GM19397 (cell line): ENCODE measurements around the gene PXDN.
"Not testable (repeated sequence)": the region's sequence is repeated elsewhere in the genome, so short reads cannot be mapped to it uniquely, and the experiment has no call there.

ENCODE experiments used
- ATAC-seq: cut with Tn5 transposase; IDR thresholded peaks from one replicate; pipeline ENCODE4 v1.9.1; 2021; ENCODE audit warnings: mild to moderate bottlenecking, moderate library complexity; ENCODE audit not compliant: unreplicated experiment

Gene PXDN

DNA sequence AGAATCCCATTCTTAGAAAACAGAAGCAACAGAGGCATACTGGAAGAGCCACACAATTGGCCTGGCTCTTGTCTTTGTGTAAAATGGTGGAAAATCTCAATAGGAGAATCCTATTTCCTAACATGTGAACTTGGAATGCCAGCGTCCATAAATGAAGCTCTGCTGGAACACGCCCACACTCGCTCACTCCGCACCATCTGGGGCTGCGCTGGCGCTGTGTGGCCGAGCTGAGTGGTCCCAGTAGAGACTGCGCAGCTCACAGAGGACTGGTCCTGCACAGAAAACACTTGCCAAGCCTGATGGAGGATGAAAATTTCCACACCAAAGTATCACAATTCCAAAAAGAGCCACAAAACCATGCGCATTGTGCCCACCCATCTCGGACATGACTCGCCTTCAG is 56.2 kb downstream of the PXDN start:
- ATAC-seq, result no peak

DNA sequence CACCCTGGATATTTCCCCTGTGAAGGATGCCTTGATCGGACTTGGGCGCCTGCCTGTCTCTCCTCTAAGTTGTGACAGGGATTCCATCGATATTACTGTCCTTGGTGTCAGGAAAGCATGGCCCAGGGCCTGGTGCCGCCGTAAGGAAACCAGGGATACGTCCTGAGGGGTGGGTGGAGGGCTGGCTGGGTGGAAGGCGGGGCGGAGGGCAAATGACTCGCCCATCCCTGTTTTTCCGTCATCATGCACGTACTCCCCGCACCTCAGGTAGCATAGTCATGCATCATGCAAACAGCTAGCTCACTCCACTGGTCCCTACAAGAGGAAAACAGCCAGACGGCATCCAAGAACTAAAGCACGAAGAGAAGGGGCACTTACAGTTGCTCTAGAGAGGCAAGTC is 57.1 kb downstream of the PXDN start:
- ATAC-seq, result no peak

DNA sequence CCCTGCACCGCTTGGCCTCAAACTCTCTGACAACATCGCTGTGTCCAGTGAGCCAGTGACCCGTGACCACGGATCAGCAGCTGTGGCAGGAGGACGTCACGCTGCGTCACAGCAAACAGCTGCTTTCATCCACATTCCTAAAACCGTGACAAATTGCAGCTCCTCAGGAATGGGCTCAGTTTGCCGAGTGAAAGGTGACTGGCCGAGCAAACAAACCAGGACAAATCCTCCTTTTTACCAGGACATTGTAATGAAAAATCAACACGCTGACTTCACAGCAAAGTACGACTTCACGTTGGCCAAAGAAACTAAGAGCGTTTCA is 57.6 kb downstream of the PXDN start:
- ATAC-seq, result no peak

DNA sequence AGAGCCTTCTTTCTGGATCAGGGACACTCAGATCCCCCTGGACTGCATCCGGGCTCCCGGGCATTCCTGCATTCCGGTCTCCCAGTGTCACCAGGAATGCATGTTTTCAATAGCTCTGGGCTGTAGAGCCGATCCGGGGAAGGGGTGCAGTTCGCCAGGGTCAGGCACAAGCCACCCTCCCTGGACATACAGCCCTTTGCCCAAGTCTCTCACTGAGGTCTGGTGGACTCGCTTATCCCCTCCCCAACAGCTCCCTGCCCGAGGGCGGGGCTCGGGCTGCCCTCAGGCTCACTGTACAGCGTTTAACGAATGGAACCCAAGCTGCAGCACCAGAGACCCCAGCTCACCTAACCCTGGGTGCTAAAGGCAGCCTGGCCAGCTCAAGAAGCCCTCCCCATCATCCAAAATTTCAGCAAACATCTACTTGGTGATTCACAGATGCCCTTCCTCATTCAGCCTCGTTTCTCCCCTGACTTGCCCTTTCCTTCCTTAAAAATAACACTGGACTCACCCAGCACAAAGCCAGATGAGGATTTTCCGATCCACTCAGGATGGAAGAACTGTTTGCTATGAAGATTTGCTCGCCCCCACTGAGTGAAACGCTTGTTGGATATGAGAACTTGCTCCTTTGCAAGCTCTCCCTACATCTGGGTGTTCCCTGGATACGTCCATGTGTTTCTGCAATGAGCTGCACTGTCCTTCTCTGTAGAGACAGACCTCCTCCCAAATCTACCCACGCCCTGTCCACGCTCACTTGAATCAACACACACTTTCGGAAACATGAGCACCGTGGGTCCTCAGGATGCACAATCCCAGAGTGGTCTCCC is 58.1 kb downstream of the PXDN start:
- ATAC-seq, result no peak

DNA sequence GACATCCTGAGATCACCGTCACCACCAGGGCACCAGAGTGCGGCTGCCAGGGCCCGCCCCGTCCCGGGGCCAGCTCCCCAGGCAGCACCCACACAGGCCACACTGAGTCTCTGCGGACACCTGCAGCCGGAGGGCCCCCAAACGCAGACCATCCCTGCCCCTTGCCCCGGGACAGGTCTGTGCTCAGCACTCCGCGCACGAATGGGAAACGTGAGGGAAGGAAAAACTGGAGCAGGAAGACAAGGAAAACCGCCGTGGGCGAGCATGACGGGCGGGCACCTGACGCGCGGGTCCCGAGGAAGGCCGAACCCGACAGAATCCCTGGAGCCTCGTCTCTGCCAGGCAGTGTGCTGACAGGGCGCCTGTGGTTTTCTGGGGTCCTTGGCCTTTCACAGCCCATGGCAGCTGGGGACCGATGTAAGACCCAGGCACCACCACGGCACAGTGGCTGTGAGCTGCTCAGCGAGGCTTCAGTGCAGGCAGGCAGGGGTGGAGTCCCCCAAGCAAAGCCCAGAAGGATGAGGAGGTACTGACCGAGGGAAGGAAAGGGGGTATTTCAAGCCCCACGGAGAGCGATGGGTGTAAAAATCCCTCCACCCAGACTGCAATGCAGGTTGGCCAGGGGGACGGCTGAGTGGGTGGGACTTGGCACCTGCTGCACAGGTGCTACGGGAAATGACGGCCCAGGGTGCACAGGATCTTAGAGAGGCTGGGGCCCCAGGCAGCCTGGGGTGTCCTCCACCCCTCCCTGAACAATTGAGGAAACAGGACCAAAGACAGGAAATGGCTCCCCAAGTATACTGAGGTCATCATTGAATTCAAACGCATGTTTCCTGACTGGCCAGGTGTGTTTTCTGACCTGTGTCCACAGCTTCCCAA is 59.0 kb downstream of the PXDN start:
- ATAC-seq, result no peak

DNA sequence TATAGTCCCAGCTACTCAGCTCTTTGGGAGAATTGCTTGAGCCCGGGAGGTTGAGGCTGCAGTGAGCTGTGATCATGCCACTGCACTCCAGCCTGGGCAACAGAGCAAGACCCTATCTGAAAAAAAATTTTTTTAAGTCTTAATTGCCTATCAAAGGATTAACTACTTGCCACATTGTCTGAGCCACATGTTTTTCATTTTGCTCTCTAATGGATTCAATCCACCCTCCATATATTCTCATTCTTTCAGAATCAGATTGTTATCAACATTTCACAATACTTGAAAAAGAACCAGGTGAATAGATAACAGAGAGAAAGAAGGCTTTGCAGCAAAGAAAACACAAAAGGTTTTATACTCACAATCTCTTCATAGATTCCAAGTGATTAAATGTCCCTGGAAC is 61.0 kb downstream of the PXDN start:
- no peak for ATAC-seq

DNA sequence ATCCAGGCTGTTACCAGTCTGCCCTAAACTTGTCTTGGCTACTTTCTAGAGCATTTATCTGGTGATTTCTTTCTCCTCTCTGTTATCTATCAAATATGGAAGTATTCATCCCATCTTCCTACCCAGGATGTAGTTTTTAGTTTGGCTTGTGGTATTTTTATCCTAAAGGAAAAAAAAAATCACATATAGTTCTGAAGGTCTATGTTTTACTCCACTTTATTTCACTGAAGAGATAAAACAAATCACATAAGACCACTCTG is 62.2 kb downstream of the PXDN start:
- ATAC-seq, result no peak

DNA sequence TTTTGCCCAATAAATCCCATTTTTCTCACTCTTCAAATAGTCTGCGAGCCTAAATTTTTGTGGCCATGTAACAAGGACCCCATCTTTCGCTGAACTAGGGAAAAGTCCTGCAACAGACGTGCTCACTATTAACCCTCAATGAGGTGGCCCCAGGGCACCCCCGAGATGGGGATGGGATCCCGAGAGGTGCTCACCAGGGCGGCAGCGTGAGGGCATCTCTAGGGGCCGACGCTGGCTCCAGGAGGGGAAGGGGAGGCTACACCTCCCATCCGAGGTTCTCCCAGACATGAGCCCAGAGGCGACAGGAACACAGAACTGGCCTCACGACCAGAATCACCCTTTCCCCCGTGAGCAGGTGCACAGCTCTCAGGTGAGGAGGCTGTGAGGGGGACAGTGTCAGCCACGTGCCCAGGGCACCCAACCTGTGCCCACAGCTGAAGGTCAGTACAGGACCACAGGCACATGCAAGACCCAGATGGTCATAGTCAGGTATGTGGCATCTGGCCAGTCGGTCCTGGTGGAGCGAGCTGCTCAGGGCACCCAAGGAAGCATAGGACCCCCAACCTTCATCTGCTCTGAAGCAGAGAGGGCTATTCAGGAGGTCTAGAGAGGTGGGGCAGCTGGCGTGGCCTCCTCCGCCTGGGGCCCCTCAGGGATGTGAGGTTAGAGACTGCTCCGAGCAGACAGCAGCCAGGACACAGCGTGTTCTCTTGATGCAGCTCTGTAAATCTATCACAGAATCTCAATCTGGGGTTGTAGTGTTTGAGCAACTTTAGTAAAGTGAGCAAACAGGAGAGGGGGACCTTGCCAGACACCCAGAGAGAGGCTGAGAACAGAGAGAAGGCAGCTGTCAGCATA is 62.8 kb downstream of the PXDN start:
- no peak for ATAC-seq

DNA sequence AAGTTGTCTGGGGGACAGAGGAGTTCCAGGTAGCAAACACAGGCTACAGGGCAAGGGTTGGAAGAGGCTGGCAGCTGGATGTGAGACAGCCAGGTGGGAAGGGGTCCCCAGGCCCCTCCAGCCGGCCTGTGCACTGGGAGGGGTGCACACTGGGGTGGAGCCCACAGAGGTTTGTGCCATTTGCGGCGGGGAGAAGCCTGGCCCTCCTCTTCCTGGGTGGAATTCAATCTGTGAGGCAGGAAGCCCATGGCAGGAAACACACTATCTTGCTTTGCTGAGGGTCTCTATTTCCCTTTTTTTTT is 63.3 kb downstream of the PXDN start:
- ATAC-seq, result no peak

DNA sequence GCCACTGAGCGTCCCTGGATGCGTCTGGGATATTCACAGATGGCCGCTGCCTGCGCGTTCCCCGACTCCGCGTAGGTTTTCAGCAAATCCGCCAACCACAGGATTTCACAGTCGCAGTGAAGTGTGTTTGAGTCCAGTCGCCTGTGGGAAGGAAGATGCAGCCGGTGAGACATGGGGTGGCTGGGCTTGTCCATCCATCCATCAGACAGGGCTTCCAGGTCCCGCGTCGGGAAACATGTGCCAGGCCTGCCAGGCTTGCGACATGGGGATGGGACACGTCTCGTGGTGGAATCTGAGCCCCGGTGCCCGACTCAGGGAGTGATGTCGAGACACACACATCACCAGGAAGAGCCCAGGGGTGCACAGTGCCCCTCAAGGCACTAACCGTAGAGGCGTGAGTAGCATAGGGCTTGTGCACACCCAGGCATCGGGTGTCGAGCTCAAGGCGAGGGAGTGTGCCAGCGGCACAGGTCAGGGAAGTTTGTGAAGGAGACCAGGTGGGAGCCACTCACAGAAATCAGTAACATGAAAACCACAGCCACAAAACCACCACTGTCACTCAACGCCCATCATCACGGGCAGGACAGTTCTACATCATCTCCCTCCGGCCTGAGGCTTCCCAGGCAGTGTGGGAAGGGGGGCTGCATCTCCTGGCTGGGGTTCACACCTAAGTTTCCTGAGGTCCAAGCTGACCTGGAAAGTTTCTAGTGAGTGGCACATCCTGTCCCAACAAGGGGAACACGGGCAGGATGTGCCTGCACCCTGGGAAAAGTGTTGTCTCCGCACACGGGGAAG is 63.9 kb downstream of the PXDN start:
- ATAC-seq, result no peak

DNA sequence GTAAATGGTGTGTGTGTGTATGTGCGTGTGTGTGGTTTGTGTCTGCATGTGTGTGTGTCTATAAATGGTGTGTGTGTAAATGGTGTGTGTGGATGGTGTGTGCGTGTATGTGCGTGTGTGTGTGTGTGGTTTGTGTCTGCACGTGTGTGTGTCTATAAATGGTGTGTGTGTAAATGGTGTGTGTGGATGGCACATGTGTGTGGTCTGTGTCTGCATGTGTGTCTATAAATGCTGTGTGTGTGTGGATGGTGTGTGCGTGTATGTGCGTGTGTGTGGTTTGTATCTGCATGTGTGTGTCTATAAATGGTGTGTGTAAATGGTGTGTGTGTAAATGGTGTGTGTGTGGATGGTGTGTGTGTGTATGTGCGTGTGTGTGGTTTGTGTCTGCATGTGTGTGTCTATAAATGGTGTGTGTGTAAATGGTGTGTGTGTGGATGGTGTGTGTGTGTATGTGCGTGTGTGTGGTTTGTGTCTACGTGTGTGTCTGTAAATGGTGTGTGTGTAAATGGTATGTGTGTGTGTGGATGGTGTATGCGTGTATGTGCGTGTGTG is 64.8 kb downstream of the PXDN start:
- not testable (repeated sequence) for ATAC-seq

DNA sequence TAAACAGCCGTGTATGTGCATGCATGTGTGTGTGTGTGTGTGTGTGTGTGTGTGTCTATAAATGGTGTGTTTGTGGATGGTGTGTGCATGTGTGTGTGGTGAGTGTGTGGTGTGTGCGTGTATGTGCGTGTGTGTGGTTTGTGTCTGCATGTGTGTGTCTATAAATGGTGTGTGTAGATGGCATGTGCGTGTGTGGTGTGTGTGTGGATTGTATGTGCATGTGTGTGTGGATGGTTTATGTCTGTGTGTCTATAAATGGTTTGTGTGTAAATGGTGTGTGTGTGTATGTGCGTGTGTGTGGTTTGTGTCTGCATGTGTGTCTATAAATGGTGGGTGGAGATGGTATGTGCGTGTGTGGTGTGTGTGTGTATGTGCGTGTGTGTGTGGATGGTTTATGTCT is 65.2 kb downstream of the PXDN start:
- ATAC-seq, result not testable (repeated sequence)

DNA sequence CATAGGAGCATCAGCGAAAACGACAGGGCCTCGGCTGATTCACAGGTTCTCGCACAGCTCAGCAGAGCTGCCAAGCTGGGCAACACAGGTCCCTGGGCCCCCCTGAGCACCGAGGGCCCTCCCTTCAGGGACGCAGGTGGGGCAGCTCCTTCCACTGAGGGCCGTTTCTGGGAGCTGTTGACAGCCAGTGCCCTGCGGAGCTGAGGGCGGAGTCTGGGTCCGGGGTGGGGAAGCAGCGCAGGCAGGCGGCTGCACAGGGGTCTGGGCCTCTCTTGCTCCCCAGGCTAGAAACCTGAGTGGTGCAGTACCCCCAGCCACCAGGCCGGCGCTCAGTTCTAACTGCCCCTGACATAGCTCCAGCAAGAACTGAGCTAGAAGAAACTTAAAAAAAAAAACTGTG is 65.7 kb downstream of the PXDN start:
- ATAC-seq, result no peak

DNA sequence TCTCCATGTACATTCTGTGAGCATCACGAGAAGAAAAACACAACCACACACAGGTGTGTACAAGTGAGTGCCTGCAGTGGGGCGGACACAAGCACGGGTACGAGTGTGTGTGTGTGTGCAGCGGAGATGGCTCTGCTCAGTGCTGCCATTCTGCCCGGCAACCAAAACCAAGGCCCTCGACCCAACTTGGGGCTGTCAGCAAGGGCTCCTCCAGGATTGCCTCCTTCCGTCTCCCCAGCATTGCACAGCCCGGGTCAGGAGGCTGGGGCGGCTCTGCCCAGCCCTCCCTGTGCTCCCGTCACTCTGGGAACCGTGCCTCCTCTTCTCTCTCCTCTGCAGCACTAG is 66.5 kb downstream of the PXDN start:
- ATAC-seq, result no peak

DNA sequence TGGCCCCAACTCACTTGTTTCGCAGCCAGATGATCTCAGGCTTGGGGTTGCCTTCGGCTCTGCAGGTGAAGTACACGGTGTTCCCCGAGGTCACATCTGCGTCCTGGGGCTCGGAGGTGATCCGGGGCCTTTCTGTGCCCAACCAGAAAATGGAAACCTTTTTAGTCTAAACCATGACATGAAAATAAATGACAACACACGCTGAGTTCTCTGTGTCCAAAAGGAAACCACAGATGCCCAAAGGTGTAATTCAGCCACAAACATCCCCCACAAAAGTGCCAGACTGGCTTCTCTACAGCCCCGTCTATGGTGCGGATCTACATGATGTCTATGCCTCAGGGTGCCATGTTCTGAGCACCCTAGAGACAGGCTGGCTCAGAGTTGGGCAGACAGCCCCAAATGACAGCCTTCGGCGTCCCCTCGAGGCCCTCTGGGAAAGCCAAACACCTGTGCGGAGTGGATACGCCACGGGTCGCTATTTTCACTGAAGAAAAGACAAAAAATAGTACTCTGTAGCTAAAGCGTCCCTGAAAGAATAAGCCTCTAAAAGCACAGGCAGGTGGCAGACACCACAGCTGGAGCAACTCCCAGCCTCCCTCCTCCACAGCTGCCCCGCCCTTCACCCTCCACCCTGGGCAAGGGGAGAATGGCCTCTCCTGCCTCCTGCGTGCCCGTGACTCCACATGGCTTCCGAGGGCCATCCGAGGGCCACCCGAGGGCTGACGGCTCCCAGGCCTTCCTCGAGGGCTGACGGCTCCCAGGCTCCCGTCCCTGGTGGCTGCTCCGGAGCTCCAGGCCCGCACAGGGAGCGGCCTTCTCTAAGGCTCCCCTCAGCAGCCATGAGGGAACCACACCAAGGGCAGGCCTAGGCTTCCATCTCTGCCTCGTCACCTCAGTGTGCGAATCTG is 67.1 kb downstream of the PXDN start:
- ATAC-seq, result no peak

DNA sequence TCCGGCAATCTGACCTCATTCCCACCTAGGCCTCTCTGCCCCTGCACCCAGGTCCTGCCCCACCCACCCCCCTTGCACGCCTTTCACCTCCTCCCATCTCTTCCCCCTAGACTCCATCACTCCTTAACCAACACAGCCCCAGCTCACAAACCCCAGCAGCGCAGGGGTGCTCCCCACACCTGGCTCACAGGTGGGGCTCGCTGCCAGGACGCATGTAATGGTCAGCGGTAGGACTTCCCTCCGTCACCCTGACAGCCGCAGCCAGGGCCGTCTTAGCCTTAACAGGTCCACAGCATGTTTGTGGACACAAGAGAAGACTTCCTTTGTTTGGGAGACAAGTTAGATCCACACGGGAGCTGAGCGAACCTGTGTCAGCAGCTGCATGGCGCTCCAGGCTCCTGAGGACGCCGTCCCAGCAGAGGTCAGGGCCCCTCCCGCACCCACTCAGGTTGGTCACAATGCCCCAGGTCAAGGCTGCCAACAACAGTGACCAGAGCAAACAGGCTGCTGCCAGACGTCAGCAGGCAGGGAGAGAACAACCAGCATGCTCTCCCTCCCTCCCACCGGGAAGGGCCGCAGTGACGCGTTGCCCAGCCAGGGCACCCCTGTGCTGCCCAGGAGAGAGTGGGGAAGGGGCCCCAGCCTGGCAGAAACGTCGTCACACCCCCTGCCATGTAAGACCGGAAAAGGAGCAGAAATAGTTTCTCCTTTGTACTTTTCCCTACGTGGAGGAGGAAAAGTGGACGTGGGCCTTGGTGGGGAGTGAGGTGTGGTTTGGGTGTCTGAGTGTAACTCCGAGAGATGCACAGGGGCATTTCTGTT is 68.0 kb downstream of the PXDN start:
- no peak for ATAC-seq

DNA sequence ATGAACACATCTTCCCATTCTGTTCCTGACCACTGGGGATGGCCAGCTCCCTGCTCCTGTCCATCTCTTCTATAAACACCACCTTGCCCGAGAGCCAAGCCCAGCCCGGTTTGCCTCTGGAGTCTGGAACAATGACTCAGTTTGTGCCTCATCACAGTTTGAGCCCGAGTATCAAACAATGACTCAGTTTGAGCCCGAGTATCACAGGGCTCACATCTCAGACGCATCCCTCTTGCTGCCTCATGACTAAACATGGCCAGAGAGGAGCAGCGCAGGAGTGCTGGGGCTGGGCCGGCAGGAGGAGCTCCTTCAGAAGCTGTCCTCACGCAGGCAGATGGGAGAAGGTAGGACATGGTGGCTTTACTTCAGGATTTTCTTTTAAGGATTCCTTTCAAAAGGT is 68.7 kb downstream of the PXDN start:
- ATAC-seq, result no peak

DNA sequence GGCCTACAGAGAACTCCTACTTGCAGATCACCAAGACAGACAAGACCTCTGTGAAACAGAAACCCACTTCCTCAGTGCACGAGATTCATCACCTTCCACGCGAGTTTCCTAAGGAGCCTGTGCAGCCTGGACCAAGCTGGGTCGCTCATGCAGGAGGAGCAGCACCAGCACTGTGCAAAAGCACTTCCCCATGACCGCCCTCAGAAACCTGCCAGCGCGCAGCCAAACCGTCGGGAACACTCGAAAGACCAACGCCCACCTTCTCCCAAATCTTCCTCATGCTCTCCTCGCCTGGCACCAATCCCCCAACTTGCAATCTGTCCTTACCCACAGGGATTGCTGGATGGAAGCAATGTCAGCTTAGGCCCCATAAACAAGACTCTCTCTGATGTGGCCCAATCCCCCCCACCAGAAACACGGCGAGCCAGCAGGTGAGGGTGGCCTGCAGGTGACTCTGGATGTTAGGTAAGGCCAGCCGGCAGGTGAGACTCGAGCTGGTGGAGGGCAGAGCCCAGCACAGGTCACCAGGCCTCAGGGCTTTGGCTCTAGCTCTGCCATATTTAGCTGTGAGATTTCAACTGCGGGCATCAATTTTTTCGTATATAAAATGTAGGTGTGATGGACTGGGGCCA is 69.4 kb downstream of the PXDN start:
- ATAC-seq, result no peak

DNA sequence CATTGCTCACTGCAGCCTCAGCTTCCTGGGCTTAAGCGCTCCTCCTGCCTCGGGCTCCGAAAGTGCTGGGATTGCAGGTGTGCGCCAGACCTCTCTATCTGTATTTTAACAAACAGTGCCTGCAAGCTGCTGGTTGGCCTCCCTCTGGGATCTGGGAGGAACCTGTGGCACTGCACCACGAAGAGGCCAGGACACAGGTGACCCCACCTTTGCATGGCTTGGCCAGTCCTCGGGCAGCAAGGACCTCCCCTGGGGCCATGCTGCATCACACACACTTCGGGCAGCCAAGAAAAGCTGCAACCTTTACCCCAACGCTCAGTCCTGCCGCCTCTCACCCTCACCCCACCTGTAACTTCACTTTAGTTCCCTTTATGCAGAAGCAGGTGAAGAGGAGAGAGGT is 70.0 kb downstream of the PXDN start:
- no peak for ATAC-seq
